Endothelial cell of umbilical vein (primary cell): ENCODE results near the gene DCAF5. TPM values are rescaled to one million over a fixed set of nuclear protein-coding genes. Genes with fewer than 3 reads are reported as not detected.

ENCODE experiments used
- BruUV-seq: library from RNA; stranded (reverse); fragments of 400-500 nt; replicated peaks from 2 replicates; lab custom pipeline; 2021; lab: Mats Ljungman, UMichigan
- CTCF ChIA-PET: fragments of 300-600, 350-600 bp; sonication (Branson Sonifier 250); formaldehyde crosslinking; loops from one replicate; lab custom pipeline; 2021; ENCODE audit warnings: antibody characterized with exemption, inconsistent platforms; lab: Charles Lee
- POLR2A ChIA-PET: fragments of 300-600, 350-600 bp; sonication (Branson Sonifier 250); formaldehyde crosslinking; loops from one replicate; lab custom pipeline; 2021; ENCODE audit warnings: antibody characterized with exemption, inconsistent platforms; lab: Charles Lee
- DNase-seq: peaks from one replicate; pipeline ENCODE4 v3.0.0-alpha.2; 2011; ENCODE audit warnings: low read depth, low spot score
- FAIRE-seq: peaks from 2 replicates; lab custom pipeline; 2011; peaks lifted over from hg19 to GRCh38; lab: Jason Lieb, UNC
- H2AFZ ChIP-seq: 2 replicates; pipeline ENCODE4 v1.6.0; 2012; ENCODE audit warnings: low read depth, low read length, control low read depth, inconsistent platforms
- H3K27ac ChIP-seq: 2 replicates; pipeline ENCODE4 v1.5.1; 2011; ENCODE audit warnings: low read depth, mild to moderate bottlenecking, control low read depth, low read length, moderate library complexity; ENCODE audit not compliant: insufficient read depth
- H3K27me3 ChIP-seq, 2 experiments: 2 replicates each; pipeline versions ENCODE4 v1.6.0 to v1.6.1; 2011; ENCODE audit warnings: low read length in 2 of 2, mixed read lengths in 1 of 2; ENCODE audit not compliant: control insufficient read depth in 2 of 2, insufficient read depth in 2 of 2
- H3K36me3 ChIP-seq, 2 experiments: 2 replicates in 1 of 2; 3 replicates in 1 of 2; pipeline ENCODE4 v1.5.1; 2011; ENCODE audit warnings: low read length in 2 of 2, mild to moderate bottlenecking in 1 of 2, moderate library complexity in 1 of 2; ENCODE audit not compliant: control insufficient read depth in 2 of 2, insufficient read depth in 2 of 2; ENCODE audit errors: extremely low read depth in 1 of 2
- H3K4me1 ChIP-seq: 3 replicates; pipeline ENCODE4 v1.5.1; 2011; ENCODE audit warnings: mild to moderate bottlenecking, low read length; ENCODE audit not compliant: control insufficient read depth, insufficient read depth; ENCODE audit errors: extremely low read depth
- H3K4me2 ChIP-seq: 2 replicates; pipeline ENCODE4 v1.6.1; 2011; ENCODE audit warnings: low read length, control low read depth, mixed read lengths; ENCODE audit not compliant: insufficient read depth
- H3K4me3 ChIP-seq, 3 experiments: fragments of 200-600 bp in 1 of 3; sonication (generic), shearing (Covaris generic) in 1 of 3; replicated peaks in 1 of 3; 2 replicates each; pipeline ENCODE4 v1.5.1; 2011 to 2016; ENCODE audit warnings: control low read depth in 3 of 3, low read length in 3 of 3, mild to moderate bottlenecking in 2 of 3, inconsistent platforms in 1 of 3, low read depth in 1 of 3, moderate library complexity in 1 of 3; ENCODE audit not compliant: insufficient read depth in 1 of 3
- H3K79me2 ChIP-seq: 2 replicates; pipeline ENCODE4 v1.6.0; 2012; ENCODE audit warnings: low read length, inconsistent platforms; ENCODE audit not compliant: control insufficient read depth, insufficient read depth
- H3K9ac ChIP-seq: replicated peaks from 2 replicates; pipeline ENCODE3; 2011; ENCODE audit warnings: low read length, control low read depth; ENCODE audit not compliant: insufficient read depth; ENCODE audit errors: extremely low read depth
- H3K9me1 ChIP-seq: replicated peaks from 3 replicates; pipeline ENCODE4 v1.6.0; 2011; ENCODE audit warnings: mild to moderate bottlenecking, low read length; ENCODE audit not compliant: control insufficient read depth, insufficient read depth; ENCODE audit errors: extremely low read depth
- H3K9me3 ChIP-seq: replicated peaks from 2 replicates; pipeline ENCODE4 v1.5.1; 2012; ENCODE audit warnings: low read length, inconsistent platforms; ENCODE audit not compliant: control insufficient read depth, insufficient read depth
- H4K20me1 ChIP-seq: replicated peaks from 2 replicates; pipeline ENCODE3; 2011; ENCODE audit warnings: mild to moderate bottlenecking, low read length; ENCODE audit not compliant: control insufficient read depth, insufficient read depth; ENCODE audit errors: extremely low read depth
- EZH2 ChIP-seq: IDR thresholded peaks from 2 replicates; pipeline ENCODE4 v1.6.1; 2012; ENCODE audit warnings: borderline replicate concordance, low read depth, mild to moderate bottlenecking, moderate library complexity, low read length, inconsistent platforms; ENCODE audit not compliant: severe bottlenecking
- FOS ChIP-seq: IDR thresholded peaks from 2 replicates; pipeline ENCODE4 v1.6.1; 2011; ENCODE audit warnings: mild to moderate bottlenecking, low read length, moderate library complexity, borderline replicate concordance; ENCODE audit not compliant: insufficient read depth
- GATA2 ChIP-seq: IDR thresholded peaks from 2 replicates; pipeline ENCODE4 v1.7.0; 2011; ENCODE audit warnings: low read depth, mild to moderate bottlenecking, moderate library complexity, mixed read lengths, low read length; ENCODE audit not compliant: insufficient read length, insufficient read depth
- JUN ChIP-seq: IDR thresholded peaks from 2 replicates; pipeline ENCODE4 v1.6.1; 2011; ENCODE audit warnings: borderline replicate concordance, low read depth; ENCODE audit not compliant: insufficient read length, insufficient read depth
- MYC ChIP-seq: IDR thresholded peaks from one replicate; pipeline ENCODE4 v1.6.1; 2011; ENCODE audit warnings: mild to moderate bottlenecking, low read depth, low read length
- POLR2A ChIP-seq: IDR thresholded peaks from 2 replicates; pipeline ENCODE4 v1.6.1; 2012; ENCODE audit warnings: low read depth, mild to moderate bottlenecking, control low read depth, low read length
- POLR2AphosphoS5 ChIP-seq: IDR thresholded peaks from 2 replicates; pipeline ENCODE4 v1.6.1; 2012; ENCODE audit warnings: low read depth, mild to moderate bottlenecking, control low read depth, low read length, moderate library complexity; ENCODE audit not compliant: insufficient read depth
- dilution Hi-C: fragments of 300-500 bp; cut with MboI; formaldehyde crosslinking; loops from one replicate; pipeline ENCODE4 v1.15.0; 2019; ENCODE audit warnings: low sequenced_read_pairs; ENCODE audit not compliant: extremely low pct_ligation_motif_present
- intact Hi-C: fragments of 100-400 bp; cut with micrococcal nuclease; formaldehyde crosslinking; loops from one replicate; pipeline ENCODE4 v1.10.0; 2022
- polyA plus RNA-seq, 4 experiments: library from polyadenylated mRNA; depleted of rRNA in 3 of 4; stranded (reverse) in 3 of 4; unstranded in 1 of 4; fragments of >200 nt; gene quantifications; 2 replicates each; pipeline versions ENCODE4 v1.2.1 to v1.2.3, GENCODE V29; 2011 to 2012; ENCODE audit warnings: missing spikeins in 1 of 4
- total RNA-seq: library from RNA; stranded (reverse); gene quantifications from 2 replicates; pipeline ENCODE4 v1.2.3, GENCODE V29; 2021
- TF ChIP-seq, protein P1 (sequence below): IDR thresholded peaks from 2 replicates; pipeline ENCODE4 v1.6.1; 2011; ENCODE audit not compliant: insufficient read depth, insufficient read length
- TF ChIP-seq, protein P2 (sequence below), 2 donors: IDR thresholded peaks; 1 replicate in 1 of 2; 2 replicates in 1 of 2; pipeline ENCODE4 v1.5.1; 2011; ENCODE audit warnings: low read length in 2 of 2, mild to moderate bottlenecking in 2 of 2, moderate library complexity in 2 of 2, control low read depth in 1 of 2, inconsistent platforms in 1 of 2, low read depth in 1 of 2; ENCODE audit not compliant: insufficient read depth in 1 of 2; ENCODE audit errors: extremely low read depth in 1 of 2

The DCAF5 gene
- total and polyA plus RNA-seq, 2 donors (not counting 3 experiments of a cell fraction or from before 2014, with no cell fraction given), result 37.9 to 52.5 TPM

- no TSS peak for BruUV-seq
- H3K4me2 ChIP-seq, result no peak overlapping the region
- no peaks in the 10 kb centered on the region for H3K9me1 ChIP-seq
- DNase-seq, result no peak
- H3K27me3 ChIP-seq, result no peaks in the 10 kb centered on the region
- ChIA-PET CTCF (interaction anchor here (1.3 to 4.1 kb wide), 4 partner anchors 10 to 61 kb away, joined by 6 to 25 read pairs (median 9); no protein-coding TSS in a partner anchor), POLR2A (no interaction called here)
- no peak overlapping the region for H3K4me3 ChIP-seq
- intact Hi-C loops, result no loop called here
- dilution Hi-C loops, result no loop called here
- H3K36me3 ChIP-seq, result no peaks in the 10 kb centered on the region
- H3K79me2 ChIP-seq, result no peaks in the 10 kb centered on the region
- no peak for FAIRE-seq
- no peak overlapping the region for H3K27ac ChIP-seq
- H2AFZ ChIP-seq, result no peak overlapping the region
- TF ChIP-seq POLR2AphosphoS5 (no peak), POLR2A (no peak), GATA2 (no peak), EZH2 (no peak), MYC (no peak), FOS (no peak), JUN (no peak)
- TF ChIP-seq, protein P1, sequence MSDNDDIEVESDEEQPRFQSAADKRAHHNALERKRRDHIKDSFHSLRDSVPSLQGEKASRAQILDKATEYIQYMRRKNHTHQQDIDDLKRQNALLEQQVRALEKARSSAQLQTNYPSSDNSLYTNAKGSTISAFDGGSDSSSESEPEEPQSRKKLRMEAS, result no peak
- TF ChIP-seq, protein P2, sequence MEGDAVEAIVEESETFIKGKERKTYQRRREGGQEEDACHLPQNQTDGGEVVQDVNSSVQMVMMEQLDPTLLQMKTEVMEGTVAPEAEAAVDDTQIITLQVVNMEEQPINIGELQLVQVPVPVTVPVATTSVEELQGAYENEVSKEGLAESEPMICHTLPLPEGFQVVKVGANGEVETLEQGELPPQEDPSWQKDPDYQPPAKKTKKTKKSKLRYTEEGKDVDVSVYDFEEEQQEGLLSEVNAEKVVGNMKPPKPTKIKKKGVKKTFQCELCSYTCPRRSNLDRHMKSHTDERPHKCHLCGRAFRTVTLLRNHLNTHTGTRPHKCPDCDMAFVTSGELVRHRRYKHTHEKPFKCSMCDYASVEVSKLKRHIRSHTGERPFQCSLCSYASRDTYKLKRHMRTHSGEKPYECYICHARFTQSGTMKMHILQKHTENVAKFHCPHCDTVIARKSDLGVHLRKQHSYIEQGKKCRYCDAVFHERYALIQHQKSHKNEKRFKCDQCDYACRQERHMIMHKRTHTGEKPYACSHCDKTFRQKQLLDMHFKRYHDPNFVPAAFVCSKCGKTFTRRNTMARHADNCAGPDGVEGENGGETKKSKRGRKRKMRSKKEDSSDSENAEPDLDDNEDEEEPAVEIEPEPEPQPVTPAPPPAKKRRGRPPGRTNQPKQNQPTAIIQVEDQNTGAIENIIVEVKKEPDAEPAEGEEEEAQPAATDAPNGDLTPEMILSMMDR (IDR thresholded peaks at IDR 0.05; ENCODE audit: extremely low read depth in 1 of 2, insufficient read depth in 1 of 2, low read depth in 1 of 2, low read length in 2 of 2), result no peak
- no peaks in the 10 kb centered on the region for H3K9me3 ChIP-seq
- H4K20me1 ChIP-seq, result no peaks in the 10 kb centered on the region
- H3K9ac ChIP-seq, result no peak overlapping the region
- peaks cover 65% of the 10 kb centered on the region for H3K4me1 ChIP-seq
These were observed 112.6 kb downstream of the DCAF5 start for GRCh38 chr14:69040353-69040752.
